PC-3 (cell line): Measurements from ENCODE around the gene IL1RAPL2.

Source experiments
- CTCF ChIP-seq: fragments of 300-600 bp; sonication (generic); conservative IDR thresholded peaks from 2 replicates; pipeline ENCODE4 v1.5.1; 2017; ENCODE audit warnings: antibody characterized with exemption, low read depth, mild to moderate bottlenecking, low read length
- EZH2 ChIP-seq: fragments of 300-600 bp; sonication (generic); IDR thresholded peaks from one replicate; pipeline ENCODE4 v1.6.1; 2017; ENCODE audit warnings: antibody characterized with exemption, mild to moderate bottlenecking, low read length; ENCODE audit not compliant: unreplicated experiment
- EZH2phosphoT487 ChIP-seq: fragments of 300-600 bp; sonication (generic); IDR thresholded peaks from 2 replicates; pipeline ENCODE4 v1.6.1; 2018; ENCODE audit warnings: mild to moderate bottlenecking, antibody characterized with exemption, low read length, borderline replicate concordance

- no peak for TF ChIP-seq CTCF
- TF ChIP-seq EZH2: no peak
- TF ChIP-seq EZH2phosphoT487: no peak
Observed at GRCh38 chrX:105297041-105297440, 731.0 kb downstream of the IL1RAPL2 start.
